Suprapubic skin (tissue), 4 donors: ENCODE results near the gene COL18A1.

ENCODE experiments used
- CTCF ChIP-seq, 2 donors: fragments of 200-600 bp in 1 of 2; fragments of 450-650 bp in 1 of 2; sonication (generic) in 1 of 2; IDR thresholded peaks; one replicate each; pipeline ENCODE4 v1.5.1; 2016 to 2019; ENCODE audit warnings: antibody characterized with exemption in 2 of 2, mild to moderate bottlenecking in 1 of 2, moderate library complexity in 1 of 2
- EP300 ChIP-seq: sonication (generic); formaldehyde crosslinking; IDR thresholded peaks from one replicate; pipeline ENCODE4 v1.6.1; 2017; ENCODE audit warnings: antibody characterized with exemption
- POLR2A ChIP-seq, 2 donors: fragments of 450-650 bp; IDR thresholded peaks; one replicate each; pipeline ENCODE4 v1.6.1; 2017; ENCODE audit warnings: antibody characterized with exemption in 2 of 2, mild to moderate bottlenecking in 2 of 2, moderate library complexity in 2 of 2
- POLR2AphosphoS5 ChIP-seq, 3 donors: sonication (generic); formaldehyde crosslinking; IDR thresholded peaks; one replicate each; pipeline ENCODE4 v1.6.1; 2017; ENCODE audit warnings: antibody characterized with exemption in 3 of 3

- no peak for TF ChIP-seq EP300
- no peak for TF ChIP-seq CTCF (IDR thresholded peaks at IDR 0.05)
- TF ChIP-seq POLR2A (IDR thresholded peaks at IDR 0.05) = no peak
- no peak for TF ChIP-seq POLR2AphosphoS5 (IDR thresholded peaks at IDR 0.05)
Measured at GRCh38 chr21:45482899-45483821, 78.2 kb downstream of the COL18A1 start.
